Thoracic aorta (tissue), 2 donors: ENCODE data around the gene ACE. TPM values are rescaled to one million over a fixed set of nuclear protein-coding genes. Genes with fewer than 3 reads are reported as not detected.
A peak's percentile ranks its signal among the peaks of the same experiment; 100 is the strongest.

Experiments used
- ATAC-seq: fragments of 150-250 bp; one replicate; pipeline ENCODE4 v1.8.0; 2017; ENCODE audit warnings: low read depth; ENCODE audit not compliant: insufficient number of reproducible peaks, low FRiP score
- DNase-seq: peaks from one replicate; pipeline ENCODE4 v3.0.0-alpha.2; 2020; ENCODE audit warnings: low spot score
- H3K27ac ChIP-seq, 2 donors: fragments of 200-600 bp; sonication (generic); 1 replicate in 1 of 2; 2 replicates in 1 of 2; pipeline ENCODE4 v1.5.1; 2016; ENCODE audit warnings: mild to moderate bottlenecking in 2 of 2, moderate library complexity in 2 of 2
- H3K27me3 ChIP-seq: fragments of 200-600 bp; sonication (generic); replicated peaks from 2 replicates; pipeline ENCODE4 v1.6.0; 2016; ENCODE audit warnings: mild to moderate bottlenecking; ENCODE audit not compliant: insufficient read depth
- H3K36me3 ChIP-seq: fragments of 200-600 bp; sonication (generic); one replicate; pipeline ENCODE4 v1.5.1; 2016
- H3K4me1 ChIP-seq, 2 donors: fragments of 200-600 bp; sonication (generic); 1 replicate in 1 of 2; 2 replicates in 1 of 2; pipeline versions ENCODE4 v1.5.1 to v1.6.0; 2016; ENCODE audit warnings: low read depth in 2 of 2, mild to moderate bottlenecking in 1 of 2; ENCODE audit not compliant: control insufficient read depth in 1 of 2
- H3K4me3 ChIP-seq: fragments of 200-600 bp; sonication (generic); 2 replicates; pipeline ENCODE4 v1.5.1; 2016; ENCODE audit warnings: mild to moderate bottlenecking
- H3K9me3 ChIP-seq: fragments of 200-600 bp; sonication (generic); 2 replicates; pipeline ENCODE4 v1.5.1; 2016
- CTCF ChIP-seq: fragments of 200-600 bp; sonication (generic); IDR thresholded peaks from one replicate; pipeline ENCODE4 v1.5.1; 2019; ENCODE audit warnings: antibody characterized with exemption
- total RNA-seq, 2 donors: library from RNA; depleted of rRNA; stranded (reverse); fragments of >200 nt; gene quantifications; one replicate each; pipeline versions ENCODE4 v1.1.0 to v1.2.3, GENCODE V29; 2016

Gene ACE
- total RNA-seq, 2 donors from 2014 or later: 5.4 to 16.5 TPM

- H3K4me3 ChIP-seq: peak overlapping the region; percentile 93
- H3K4me1 ChIP-seq: peaks cover 10 to 16% of the 10 kb centered on the region in 2 donors
- ATAC-seq (no peak), DNase-seq (no peak)
- H3K9me3 ChIP-seq: no peaks in the 10 kb centered on the region
- peak overlapping the region in 1 of 2 donors; percentile 53 for H3K27ac ChIP-seq
- no peaks in the 10 kb centered on the region for H3K27me3 ChIP-seq
- no peak for TF ChIP-seq CTCF
- H3K36me3 ChIP-seq: no peaks in the 10 kb centered on the region
Measured at GRCh38 chr17:63447471-63448009, 29.3 kb upstream of the ACE start.

GRCh38 chr17:63448655-63449054, 28.2 kb upstream of the ACE start:
- H3K36me3 ChIP-seq: no peaks in the 10 kb centered on the region
- TF ChIP-seq CTCF: no peak
- no peak for ATAC-seq
- no peak for DNase-seq
- H3K27me3 ChIP-seq: no peaks in the 10 kb centered on the region
- H3K9me3 ChIP-seq: no peaks in the 10 kb centered on the region
- H3K4me3 ChIP-seq: no peak overlapping the region
- H3K27ac ChIP-seq: no peak overlapping the region
- peaks cover 10 to 16% of the 10 kb centered on the region in 2 donors for H3K4me1 ChIP-seq

GRCh38 chr17:63450551-63450950, 26.3 kb upstream of the ACE start:
- Histone ChIP-seq H3K9me3 (no peaks in the 10 kb centered on the region), H3K27me3 (no peaks in the 10 kb centered on the region), H3K4me1 (peaks cover 5 to 16% of the 10 kb centered on the region in 2 donors), H3K27ac (no peak overlapping the region), H3K36me3 (no peaks in the 10 kb centered on the region), H3K4me3 (no peak overlapping the region)
- ATAC-seq: no peak
- no peak for TF ChIP-seq CTCF
- DNase-seq: no peak

- DNase-seq: no peak
Measured at GRCh38 chr17:63451150-63451549, 25.7 kb upstream of the ACE start.

More at GRCh38 chr17:63451150-63451549, 25.7 kb upstream of the ACE start:
- no peak overlapping the region for H3K4me3 ChIP-seq
- no peak for ATAC-seq
- H3K27ac ChIP-seq: no peak overlapping the region
- peaks cover 3 to 16% of the 10 kb centered on the region in 2 donors for H3K4me1 ChIP-seq
- TF ChIP-seq CTCF: no peak
- no peaks in the 10 kb centered on the region for H3K36me3 ChIP-seq
- no peaks in the 10 kb centered on the region for H3K27me3 ChIP-seq
- H3K9me3 ChIP-seq: no peaks in the 10 kb centered on the region
